Gastroesophageal sphincter (tissue), 3 donors: ENCODE data around the gene AUTS2.

Experiments used
- EP300 ChIP-seq: sonication (generic); formaldehyde crosslinking; IDR thresholded peaks from one replicate; pipeline ENCODE4 v1.6.1; 2017; ENCODE audit warnings: antibody characterized with exemption, mild to moderate bottlenecking
- POLR2A ChIP-seq, 2 donors: fragments of 450-650 bp; IDR thresholded peaks; one replicate each; pipeline ENCODE4 v1.6.1; 2017; ENCODE audit warnings: antibody characterized with exemption in 2 of 2, mild to moderate bottlenecking in 2 of 2, moderate library complexity in 1 of 2
- POLR2AphosphoS5 ChIP-seq: sonication (generic); formaldehyde crosslinking; IDR thresholded peaks from one replicate; pipeline ENCODE4 v1.6.1; 2017; ENCODE audit warnings: antibody characterized with exemption
- TF ChIP-seq, protein P1 (sequence below), 4 experiments: fragments of 200-600 bp in 2 of 4; fragments of 450-650 bp in 2 of 4; sonication (generic) in 1 of 4; IDR thresholded peaks; one replicate each; pipeline ENCODE4 v1.5.1; 2017 to 2019; ENCODE audit warnings: antibody characterized with exemption in 4 of 4, mild to moderate bottlenecking in 2 of 4, moderate library complexity in 2 of 4

DNA sequence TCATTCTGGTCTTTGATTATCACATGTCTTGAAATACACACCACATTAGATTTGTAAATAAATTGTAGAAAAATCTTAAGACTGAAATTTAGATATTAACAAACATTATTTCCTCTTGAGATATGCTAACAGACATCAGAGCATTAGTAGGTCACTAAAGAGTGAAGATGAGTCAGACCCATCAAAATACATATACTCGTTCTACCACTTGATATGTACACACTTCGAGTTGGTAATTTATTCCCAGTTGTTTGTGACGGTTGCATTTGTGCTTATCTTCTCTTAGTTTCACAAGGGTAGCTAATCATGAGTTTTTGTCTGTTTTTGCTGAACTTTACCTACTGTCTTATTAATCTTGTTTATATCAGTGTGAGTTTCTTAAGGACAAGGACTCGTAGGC is 383.4 kb downstream of the AUTS2 start:
- TF ChIP-seq, protein P1, sequence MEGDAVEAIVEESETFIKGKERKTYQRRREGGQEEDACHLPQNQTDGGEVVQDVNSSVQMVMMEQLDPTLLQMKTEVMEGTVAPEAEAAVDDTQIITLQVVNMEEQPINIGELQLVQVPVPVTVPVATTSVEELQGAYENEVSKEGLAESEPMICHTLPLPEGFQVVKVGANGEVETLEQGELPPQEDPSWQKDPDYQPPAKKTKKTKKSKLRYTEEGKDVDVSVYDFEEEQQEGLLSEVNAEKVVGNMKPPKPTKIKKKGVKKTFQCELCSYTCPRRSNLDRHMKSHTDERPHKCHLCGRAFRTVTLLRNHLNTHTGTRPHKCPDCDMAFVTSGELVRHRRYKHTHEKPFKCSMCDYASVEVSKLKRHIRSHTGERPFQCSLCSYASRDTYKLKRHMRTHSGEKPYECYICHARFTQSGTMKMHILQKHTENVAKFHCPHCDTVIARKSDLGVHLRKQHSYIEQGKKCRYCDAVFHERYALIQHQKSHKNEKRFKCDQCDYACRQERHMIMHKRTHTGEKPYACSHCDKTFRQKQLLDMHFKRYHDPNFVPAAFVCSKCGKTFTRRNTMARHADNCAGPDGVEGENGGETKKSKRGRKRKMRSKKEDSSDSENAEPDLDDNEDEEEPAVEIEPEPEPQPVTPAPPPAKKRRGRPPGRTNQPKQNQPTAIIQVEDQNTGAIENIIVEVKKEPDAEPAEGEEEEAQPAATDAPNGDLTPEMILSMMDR (IDR thresholded peaks at IDR 0.05), result no peak
- TF ChIP-seq POLR2A (IDR thresholded peaks at IDR 0.05) (no peak), POLR2AphosphoS5 (no peak), EP300 (no peak)
